ENCODE results near the gene C3orf20.

Gene C3orf20

GRCh38 chr3:14758959-14759358 lies 84.0 kb downstream of the C3orf20 start:
- no peak for DNase-seq (ENCODE audit: low spot score)

DNA sequence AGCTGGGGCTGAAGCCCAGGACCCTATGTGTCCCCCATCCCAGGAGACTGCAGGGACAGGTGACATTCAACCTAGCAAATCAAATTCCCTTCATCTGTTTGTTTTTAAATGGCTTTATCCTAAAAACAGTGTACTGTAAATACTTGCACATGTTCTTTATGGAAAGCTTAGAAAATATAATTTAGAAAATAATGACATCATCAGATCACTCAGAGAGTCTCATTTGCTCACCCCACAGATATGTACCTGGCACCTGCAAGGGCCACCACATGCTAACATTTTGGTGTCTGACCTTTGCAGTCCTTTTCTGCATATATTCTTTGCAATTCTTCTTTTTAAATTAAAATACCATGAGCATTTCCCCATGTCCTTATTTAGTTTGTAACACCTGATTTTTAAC lies 85.2 kb downstream of the C3orf20 start:
- DNase-seq (ENCODE audit: low spot score) = no peak

DNA sequence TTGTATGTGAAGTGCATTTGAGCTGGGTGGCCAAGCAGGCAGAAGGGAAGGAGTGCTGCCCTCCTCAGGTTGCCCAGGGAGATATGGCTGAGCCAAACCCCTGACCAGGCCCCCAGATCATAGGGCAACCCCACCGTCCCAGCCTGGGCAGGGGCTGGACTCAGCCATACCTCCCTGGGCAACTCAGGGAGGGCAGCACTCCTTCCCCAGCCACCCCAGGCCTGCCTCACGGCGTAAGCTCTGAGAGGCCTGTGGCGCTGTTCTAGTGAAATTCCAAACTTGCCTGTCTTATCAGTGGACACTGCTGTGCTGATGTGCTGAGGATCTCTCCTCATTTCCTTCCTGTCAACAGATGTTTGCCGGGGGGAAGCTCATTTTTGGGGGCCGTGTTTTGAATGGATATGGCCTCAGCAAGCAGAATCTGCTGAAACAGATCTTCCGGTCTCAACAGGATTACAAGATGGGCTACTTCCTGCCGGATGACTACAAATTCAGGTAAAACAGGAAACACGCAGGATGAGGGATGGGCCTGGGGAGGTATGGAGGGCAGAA lies 86.3 kb downstream of the C3orf20 start:
- no peak for DNase-seq (ENCODE audit: low spot score)

GRCh38 chr3:14761866-14762265 lies 86.9 kb downstream of the C3orf20 start:
- no peak for DNase-seq (ENCODE audit: low spot score)

GRCh38 chr3:14762701-14763100 lies 87.8 kb downstream of the C3orf20 start:
- no peak for DNase-seq (ENCODE audit: low spot score)

DNA sequence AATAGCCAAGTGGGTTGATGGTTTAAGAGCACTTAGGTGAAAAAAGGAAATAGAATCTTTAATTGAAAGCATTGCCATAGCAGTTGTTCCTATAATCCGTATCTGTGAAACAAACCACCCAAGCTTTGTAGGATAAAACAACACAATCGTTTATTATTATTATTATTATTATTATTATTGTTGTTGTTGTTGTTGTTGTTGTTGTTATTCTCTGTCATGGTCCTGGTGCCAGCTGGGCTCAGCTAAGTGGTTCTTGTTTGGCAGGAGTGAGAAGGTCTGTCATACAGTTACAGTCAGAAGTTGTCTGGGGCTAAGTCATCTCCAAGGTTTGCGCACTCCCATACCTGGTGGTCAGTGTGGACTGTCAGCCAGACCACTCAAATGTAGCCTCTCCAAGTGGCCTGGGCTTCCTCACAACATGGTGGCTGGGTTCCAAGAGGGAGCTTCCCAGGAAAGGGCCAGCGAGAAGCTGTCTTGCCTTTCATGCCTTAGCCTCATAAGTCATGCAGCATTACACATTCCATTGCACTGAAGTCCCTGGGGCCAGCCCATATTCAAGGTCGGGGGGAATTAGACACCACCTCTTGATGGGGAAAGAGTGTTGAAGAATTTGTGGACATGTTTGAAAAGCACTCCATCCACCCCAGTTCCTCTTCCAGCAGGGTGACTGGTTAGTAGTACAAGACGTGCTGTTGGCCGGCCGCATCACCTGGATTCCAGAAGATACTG lies 89.6 kb downstream of the C3orf20 start:
- no peak for DNase-seq (ENCODE audit: low spot score)

GRCh38 chr3:14765060-14765400 lies 90.1 kb downstream of the C3orf20 start:
- DNase-seq (ENCODE audit: low spot score) = no peak

GRCh38 chr3:14765576-14766427 lies 90.9 kb downstream of the C3orf20 start:
- DNase-seq (ENCODE audit: low spot score) = no peak

DNA sequence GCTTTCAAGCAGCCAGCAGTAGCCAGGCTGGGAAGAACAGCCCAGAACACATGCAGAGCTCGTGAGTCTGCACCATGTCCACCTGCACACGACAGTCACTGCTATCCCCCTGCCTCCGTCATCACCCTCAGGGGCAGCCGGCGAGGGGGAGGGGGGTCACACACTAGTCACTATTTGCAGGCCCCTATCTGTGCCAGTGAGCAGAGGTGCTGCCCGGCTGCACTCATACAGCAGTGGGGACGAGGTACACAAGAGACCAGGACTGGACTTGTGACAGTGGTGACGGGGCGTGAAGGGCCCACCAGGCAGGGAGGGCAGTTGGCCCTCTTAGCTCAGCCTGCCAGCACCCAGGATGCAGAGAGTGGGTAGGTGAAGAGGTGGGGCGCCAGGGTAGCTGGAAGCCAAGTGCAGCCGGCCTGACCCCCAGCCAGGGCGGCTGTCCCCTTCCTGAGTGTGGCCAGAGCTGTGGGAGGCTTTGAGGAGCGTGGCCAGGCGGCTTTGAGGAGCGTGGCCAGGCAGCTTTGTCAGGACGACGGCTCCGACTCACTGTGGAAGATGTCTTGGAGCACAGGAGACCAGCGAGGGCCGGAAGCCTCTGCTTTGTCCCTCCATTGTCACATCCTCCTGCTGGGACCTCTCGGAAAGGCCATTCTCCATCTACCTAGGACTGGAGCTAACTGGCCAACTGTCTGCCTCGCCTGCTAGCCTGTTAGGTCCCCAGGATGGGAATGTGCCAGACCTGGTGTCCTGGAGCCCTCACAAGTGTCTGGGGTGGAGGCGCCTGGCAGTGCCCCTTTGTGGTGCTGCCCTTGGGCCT lies 91.7 kb downstream of the C3orf20 start:
- DNase-seq (ENCODE audit: low spot score) = no peak

DNA sequence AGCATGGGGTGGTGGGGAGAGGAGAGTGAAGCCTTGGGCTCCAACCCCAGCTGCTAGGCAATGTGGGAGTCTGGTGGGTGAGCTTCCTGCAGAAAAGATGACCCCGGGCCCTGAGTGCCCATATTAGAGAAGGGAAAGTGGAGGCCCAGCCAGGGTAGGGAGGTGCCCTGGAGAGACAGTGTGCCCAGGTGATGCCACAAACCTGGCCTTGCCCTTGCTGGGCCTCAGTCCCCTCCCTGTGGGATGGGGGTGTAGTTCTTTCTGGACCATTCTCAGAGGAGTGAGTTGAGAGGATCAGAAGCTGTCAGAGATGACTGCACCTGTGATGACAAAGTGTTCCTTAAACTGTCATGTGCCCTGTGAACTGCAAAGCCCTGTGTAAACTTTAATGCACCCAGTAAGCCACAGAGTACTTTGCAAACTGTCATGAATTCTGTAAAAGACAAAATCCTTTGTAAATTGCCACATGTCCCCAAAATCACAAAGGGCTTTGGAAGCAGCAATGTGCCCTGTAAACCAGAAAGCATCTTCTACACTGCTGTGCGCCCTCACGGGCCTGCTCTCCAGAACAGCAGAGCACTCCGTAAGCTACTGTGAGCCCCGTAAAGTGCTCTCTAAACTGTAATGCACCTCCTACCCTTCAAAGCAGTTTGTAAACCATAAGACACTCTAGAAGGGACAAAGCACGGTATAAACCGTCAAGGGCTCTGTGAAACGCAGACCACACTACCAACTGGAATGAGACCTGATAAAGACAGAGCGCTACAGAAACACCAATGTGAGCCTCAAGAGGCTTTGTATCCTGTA lies 92.5 kb downstream of the C3orf20 start:
- DNase-seq (ENCODE audit: low spot score) = no peak

- DNase-seq (ENCODE audit: low spot score) = no peak
Observed at GRCh38 chr3:14768182-14768790, 93.3 kb downstream of the C3orf20 start.

GRCh38 chr3:14768881-14769280 lies 93.9 kb downstream of the C3orf20 start:
- no peak for DNase-seq (ENCODE audit: low spot score)

GRCh38 chr3:14769544-14770325 lies 94.8 kb downstream of the C3orf20 start:
- DNase-seq (ENCODE audit: low spot score) = no peak

DNA sequence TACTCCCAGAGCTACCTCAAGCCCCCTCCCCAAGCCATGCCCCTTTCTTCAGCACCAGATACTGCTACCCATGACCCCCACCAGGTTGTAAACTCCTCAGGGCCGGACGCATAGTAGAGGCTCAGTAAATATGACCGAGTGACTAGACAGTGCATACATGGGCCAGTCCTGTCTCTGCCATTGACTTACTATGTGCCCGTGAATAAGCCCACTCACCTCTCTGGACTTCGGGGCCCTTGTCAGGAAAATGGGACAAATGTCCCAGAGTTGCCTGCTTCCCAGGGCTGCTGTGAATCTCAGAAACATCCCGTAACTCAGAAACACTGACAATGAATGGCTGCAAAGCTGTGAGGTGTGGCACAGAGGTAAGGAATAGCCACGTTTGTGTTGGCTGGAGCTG lies 95.7 kb downstream of the C3orf20 start:
- DNase-seq (ENCODE audit: low spot score) = no peak

- DNase-seq (ENCODE audit: low spot score) = no peak
Observed at GRCh38 chr3:14771593-14772497, 96.9 kb downstream of the C3orf20 start.

DNA sequence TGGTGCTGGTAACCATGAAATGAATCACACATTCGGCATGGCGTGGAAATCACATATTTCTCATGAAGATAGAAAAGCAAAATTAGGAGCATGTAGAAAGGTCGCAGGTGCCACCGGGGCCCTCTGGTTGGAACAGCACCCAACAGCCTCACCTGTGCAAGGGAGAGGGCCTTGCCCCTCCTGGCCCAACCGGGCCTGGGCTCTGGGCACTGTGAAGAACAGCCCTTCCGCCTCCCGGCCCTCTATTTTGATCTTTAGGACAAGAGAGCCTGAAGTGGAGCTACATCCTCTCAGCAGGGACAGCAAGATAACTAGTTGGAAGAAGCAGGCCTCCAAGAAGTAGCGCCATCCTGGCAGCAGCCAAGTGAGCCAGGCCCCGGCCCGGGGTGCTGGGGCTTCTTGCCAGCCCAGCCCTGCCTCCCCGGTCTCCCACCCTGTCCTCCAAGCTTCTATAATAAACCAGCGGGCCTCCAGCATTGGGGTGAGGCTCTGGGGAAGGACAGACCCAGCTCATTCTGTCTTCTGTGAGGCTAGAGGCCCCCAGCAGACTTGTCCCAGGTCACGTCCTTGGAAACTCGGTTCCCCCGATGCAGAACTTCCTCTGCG lies 97.7 kb downstream of the C3orf20 start:
- no peak for DNase-seq (ENCODE audit: low spot score)

DNA sequence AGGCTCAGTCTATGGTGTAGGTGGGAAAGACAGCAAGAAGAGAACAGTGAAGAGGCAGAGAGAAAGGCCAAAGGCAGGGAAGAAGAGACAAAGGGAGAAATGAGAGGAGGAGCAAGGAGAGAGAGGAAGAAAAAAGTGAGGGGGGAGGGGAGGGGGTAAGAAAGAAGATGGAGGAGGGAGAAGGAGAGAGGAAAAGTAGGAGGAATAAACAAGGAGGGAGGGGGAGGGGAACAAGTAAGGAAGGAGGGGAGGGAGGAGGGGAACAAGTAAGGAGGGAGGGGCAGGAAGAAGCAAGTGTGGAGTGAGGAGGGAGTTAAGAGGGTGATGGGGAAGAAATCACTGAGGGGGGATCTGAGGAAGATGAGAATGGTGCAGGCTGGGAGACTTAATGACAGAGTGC lies 98.3 kb downstream of the C3orf20 start:
- DNase-seq (ENCODE audit: low spot score) = no peak

DNA sequence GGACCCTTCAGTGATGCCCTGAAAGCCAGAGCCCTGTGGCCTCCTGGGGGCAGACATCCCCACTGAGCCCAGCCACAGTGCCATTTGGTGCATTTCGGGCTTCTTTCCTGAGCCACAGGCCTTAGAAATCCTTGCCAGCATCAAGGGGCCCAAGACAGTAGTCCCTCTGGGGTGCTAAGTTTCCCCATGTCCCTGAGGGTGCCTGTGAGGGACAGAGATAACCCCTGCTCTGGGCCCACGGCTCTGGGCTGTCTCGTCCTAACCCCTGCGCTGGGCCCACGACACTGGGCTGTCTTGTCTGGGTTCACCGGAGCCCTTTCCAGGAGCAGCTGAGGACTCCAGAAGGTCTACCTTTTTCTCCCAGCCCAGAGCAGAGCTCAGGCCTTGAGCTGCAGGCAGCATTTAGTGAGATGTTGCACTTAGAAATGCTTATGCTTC lies 98.8 kb downstream of the C3orf20 start:
- no peak for DNase-seq (ENCODE audit: low spot score)

DNA sequence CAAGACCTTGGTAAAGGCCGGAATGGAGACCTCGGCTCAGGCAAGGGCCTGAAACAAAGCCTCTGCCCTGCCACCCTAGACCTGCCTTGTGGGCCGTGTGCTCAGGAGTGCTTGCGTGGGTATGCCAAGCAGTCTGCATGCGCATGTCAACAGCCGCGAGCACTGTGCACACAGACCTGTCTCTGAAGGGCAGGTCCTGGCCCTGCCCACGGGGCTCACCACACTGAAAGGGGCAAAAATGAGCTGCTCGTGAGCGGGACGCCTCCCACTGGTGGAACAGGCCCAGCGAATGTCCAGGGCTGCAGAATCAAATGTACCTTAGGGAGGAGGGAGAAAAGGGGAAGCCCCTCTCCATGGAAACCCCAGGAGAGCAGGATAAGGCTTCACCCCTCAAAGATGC lies 99.5 kb downstream of the C3orf20 start:
- no peak for DNase-seq (ENCODE audit: low spot score)
